SK-N-SH (cell line): Measurements from ENCODE around the gene C20orf204. TPM values are rescaled to one million over a fixed set of nuclear protein-coding genes. Genes with fewer than 3 reads are reported as not detected.

Experiments used
- CTCF ChIA-PET: fragments of 300-600, 350-600 bp; formaldehyde crosslinking; extraction: SDS; loops from one replicate; lab custom pipeline; 2021; lab: Yijun Ruan, JAX
- POLR2A ChIA-PET: fragments of 350-600 bp; sonication (Branson Sonifier 250); formaldehyde crosslinking; extraction: SDS; loops from one replicate; lab custom pipeline; 2020; ENCODE audit warnings: antibody characterized with exemption, inconsistent platforms; lab: Yijun Ruan, JAX
- DNase-seq: peaks from one replicate; pipeline ENCODE4 v3.0.0; 2012
- H2AFZ ChIP-seq: fragments of 200-600 bp; sonication (generic); 2 replicates; pipeline ENCODE4 v1.8.1; 2016; ENCODE audit warnings: antibody characterized with exemption, mild to moderate bottlenecking, low read depth
- H3F3A ChIP-seq: fragments of 200-600 bp; sonication (generic); replicated peaks from 2 replicates; pipeline ENCODE3; 2016; ENCODE audit warnings: antibody characterized with exemption, mild to moderate bottlenecking; ENCODE audit not compliant: insufficient read depth
- H3K27ac ChIP-seq, 2 experiments: fragments of 200-500 bp in 1 of 2; fragments of 200-600 bp in 1 of 2; sonication (Bioruptor generic) in 1 of 2; sonication (generic), shearing (Covaris generic) in 1 of 2; 2 replicates each; pipeline versions ENCODE4 v1.5.1 to v1.6.1; 2014 to 2016; ENCODE audit warnings: low read depth in 2 of 2, inconsistent platforms in 1 of 2, low read length in 1 of 2, mild to moderate bottlenecking in 1 of 2, mixed read lengths in 1 of 2
- H3K27me3 ChIP-seq: fragments of 200-600 bp; sonication (generic), shearing (Covaris generic); 2 replicates; pipeline ENCODE4 v1.6.1; 2016; ENCODE audit warnings: mixed run types; ENCODE audit not compliant: insufficient read depth
- H3K36me3 ChIP-seq, 2 experiments: fragments of 200-500 bp in 1 of 2; fragments of 200-600 bp in 1 of 2; sonication (Bioruptor generic) in 1 of 2; sonication (generic) in 1 of 2; replicated peaks in 1 of 2; 2 replicates each; pipeline versions ENCODE3 to v1.5.1; 2014 to 2016; ENCODE audit warnings: low read length in 1 of 2, mild to moderate bottlenecking in 1 of 2; ENCODE audit not compliant: insufficient read depth in 2 of 2, control insufficient read depth in 1 of 2
- H3K4me1 ChIP-seq, 2 experiments: fragments of 200-500 bp in 1 of 2; fragments of 200-600 bp in 1 of 2; sonication (Bioruptor generic) in 1 of 2; sonication (generic), shearing (Covaris generic) in 1 of 2; 2 replicates each; pipeline versions ENCODE4 v1.5.1 to v1.6.1; 2014 to 2016; ENCODE audit warnings: low read depth in 1 of 2, low read length in 1 of 2, mixed run types in 1 of 2; ENCODE audit not compliant: insufficient read depth in 2 of 2, control insufficient read depth in 1 of 2
- H3K4me2 ChIP-seq: fragments of 200-600 bp; sonication (generic), shearing (Covaris generic); 2 replicates; pipeline ENCODE4 v1.6.1; 2017; ENCODE audit warnings: mixed run types
- H3K4me3 ChIP-seq, 2 experiments: fragments of 200-500 bp in 1 of 2; fragments of 200-600 bp in 1 of 2; sonication (Bioruptor generic) in 1 of 2; sonication (generic), shearing (Covaris generic) in 1 of 2; 2 replicates each; pipeline versions ENCODE4 v1.5.1 to v1.8.1; 2014 to 2016; ENCODE audit warnings: low read depth in 2 of 2, inconsistent platforms in 1 of 2, low read length in 1 of 2, mild to moderate bottlenecking in 1 of 2, mixed read lengths in 1 of 2, moderate library complexity in 1 of 2
- H3K79me2 ChIP-seq: fragments of 200-600 bp; sonication (generic); 2 replicates; pipeline ENCODE4 v1.8.1; 2017; ENCODE audit warnings: mild to moderate bottlenecking; ENCODE audit not compliant: insufficient read depth
- H3K9ac ChIP-seq: fragments of 200-600 bp; sonication (generic); 2 replicates; pipeline ENCODE4 v1.6.1; 2017; ENCODE audit warnings: mixed run types
- H3K9me2 ChIP-seq: fragments of 200-600 bp; sonication (generic); 2 replicates; pipeline ENCODE4 v1.6.1; 2017; ENCODE audit warnings: mixed run types
- H3K9me3 ChIP-seq: fragments of 200-600 bp; sonication (generic); 2 replicates; pipeline ENCODE4 v1.6.1; 2017; ENCODE audit warnings: mixed run types, mild to moderate bottlenecking, moderate library complexity
- H4K20me1 ChIP-seq: fragments of 200-600 bp; sonication (generic); 2 replicates; pipeline ENCODE4 v1.6.1; 2017; ENCODE audit warnings: mild to moderate bottlenecking, mixed run types; ENCODE audit not compliant: insufficient read depth
- ELF1 ChIP-seq: IDR thresholded peaks from 2 replicates; pipeline ENCODE4 v1.4.0; 2012
- EZH2phosphoT487 ChIP-seq: fragments of 200-600 bp; sonication (generic); IDR thresholded peaks from 2 replicates; pipeline ENCODE4 v1.6.1; 2017; ENCODE audit warnings: low read depth, mixed run types, mild to moderate bottlenecking, antibody characterized with exemption, moderate library complexity, borderline replicate concordance
- FOSL2 ChIP-seq: IDR thresholded peaks from 2 replicates; pipeline ENCODE4 v1.4.0; 2012; ENCODE audit warnings: low read depth, mild to moderate bottlenecking, moderate library complexity, borderline replicate concordance
- FOXM1 ChIP-seq: IDR thresholded peaks from 2 replicates; pipeline ENCODE4 v1.4.0; 2012; ENCODE audit warnings: low read depth, mild to moderate bottlenecking
- GABPA ChIP-seq: IDR thresholded peaks from 2 replicates; pipeline ENCODE4 v1.4.0; 2012; ENCODE audit warnings: low read depth, mild to moderate bottlenecking
- GATA2 ChIP-seq: sonication (generic); formaldehyde crosslinking; IDR thresholded peaks from 2 replicates; pipeline ENCODE4 v1.5.0; 2020; ENCODE audit warnings: mild to moderate bottlenecking, missing genetic modification reagents
- JUND ChIP-seq: IDR thresholded peaks from 2 replicates; pipeline ENCODE4 v1.4.0; 2012
- NFIC ChIP-seq: IDR thresholded peaks from 2 replicates; pipeline ENCODE4 v1.4.0; 2012; ENCODE audit warnings: borderline replicate concordance
- NRF1 ChIP-seq: IDR thresholded peaks from 2 replicates; pipeline ENCODE4 v1.6.1; 2012; ENCODE audit warnings: low read depth, mild to moderate bottlenecking, low read length
- RCOR1 ChIP-seq: fragments of 150-350 bp; IDR thresholded peaks from 2 replicates; pipeline ENCODE4 v1.6.1; 2017; ENCODE audit warnings: antibody characterized with exemption, low read length
- REST ChIP-seq: IDR thresholded peaks from 2 replicates; pipeline ENCODE4 v1.6.1; 2012; ENCODE audit warnings: mild to moderate bottlenecking, low read depth, low read length, moderate library complexity
- RXRA ChIP-seq: IDR thresholded peaks from 2 replicates; pipeline ENCODE4 v1.4.0; 2012; ENCODE audit warnings: low read depth, mild to moderate bottlenecking, borderline replicate concordance
- TAF1 ChIP-seq: IDR thresholded peaks from 2 replicates; pipeline ENCODE4 v1.6.1; 2012; ENCODE audit warnings: low read depth, mild to moderate bottlenecking, low read length, moderate library complexity, borderline replicate concordance
- TCF12 ChIP-seq: IDR thresholded peaks from 2 replicates; pipeline ENCODE4 v1.4.0; 2012
- YY1 ChIP-seq: IDR thresholded peaks from 2 replicates; pipeline ENCODE4 v1.4.0; 2012; ENCODE audit warnings: low read depth, mild to moderate bottlenecking
- ZBTB33 ChIP-seq: IDR thresholded peaks from 2 replicates; pipeline ENCODE4 v1.4.0; 2012; ENCODE audit warnings: low read depth, borderline replicate concordance
- WGBS: methylation state at CpG from one replicate; pipeline ENCODE4 v1.1.6; 2017; ENCODE audit warnings: low lambda C conversion rate; 5-methylcytosine and 5-hydroxymethylcytosine counted together
- polyA plus RNA-seq, 3 experiments: library from polyadenylated mRNA; depleted of rRNA; stranded (reverse); fragments of >200 nt; gene quantifications; 2 replicates each; pipeline ENCODE4 v1.2.3, GENCODE V29; 2012

Gene C20orf204
- 0.16 and 0.21 TPM in 2 replicates for polyA plus RNA-seq (2012; rRNA removed)
- 0.01 and 0.05 TPM in 2 replicates for polyA plus RNA-seq (2012; cell fraction: cytosol; rRNA removed)
- polyA plus RNA-seq (2012; cell fraction: nucleus; rRNA removed) = 2.1 and 5.9 TPM in 2 replicates

- no peak within 1 kb of the TSS for H2AFZ ChIP-seq
- H3K4me2 ChIP-seq = no peak within 1 kb of the TSS
- H3K4me3 ChIP-seq = no peak within 1 kb of the TSS
- H3K9me3 ChIP-seq = no peaks in the 10 kb centered on the region
- ChIA-PET CTCF (interaction anchor here (0.9 to 7.7 kb wide), 7 partner anchors 16 to 499 kb away, joined by 3 to 61 read pairs (median 5); partner anchors contain the start of genes LKAAEAR1, PRPF6 and PTK6), POLR2A (interaction anchor here (0.8 kb wide), 1 partner anchor 9 kb away, joined by 3 read pairs; no protein-coding TSS in a partner anchor)
- 0 out of 2 replicates have a peak, but pooled peaks cover 10% of the 10 kb centered on the region for H4K20me1 ChIP-seq
- H3K36me3 ChIP-seq = peaks cover 2 to 27% of the 10 kb centered on the region in 2 experiments
- 95% methylated on average over 9 of the region's 10 CpGs for WGBS
- DNase-seq = no peak
- no peaks in the 10 kb centered on the region for H3F3A ChIP-seq
- no peak within 1 kb of the TSS for H3K9ac ChIP-seq
- H3K4me1 ChIP-seq = peaks cover 0 to 7% of the 10 kb centered on the region in 2 experiments; a peak in 1 of 4 replicates
- H3K27me3 ChIP-seq = no peaks in the 10 kb centered on the region
- no peaks in the 10 kb centered on the region for H3K9me2 ChIP-seq
- H3K27ac ChIP-seq = no peak within 1 kb of the TSS
- TF ChIP-seq ZBTB33 (no peak), REST (no peak), FOSL2 (no peak), NRF1 (no peak)
- no peaks in the 10 kb centered on the region for H3K79me2 ChIP-seq
Observed at GRCh38 chr20:64035933-64036345, at the start of gene C20orf204. Gene C20orf204 (plus strand): TSS chr20:64036182. CDS start chr20:64036324, 142 bp downstream.

- H4K20me1 ChIP-seq = peaks cover 5% of the 10 kb centered on the region; the same call in 1 of the 2 replicates
- H3K4me1 ChIP-seq = no peaks in the 10 kb centered on the region
- H3K27ac ChIP-seq = no peak overlapping the region
- no peak overlapping the region for H3K4me2 ChIP-seq
- no peaks in the 10 kb centered on the region for H3K27me3 ChIP-seq
- no peaks in the 10 kb centered on the region for H3K9me3 ChIP-seq
- ChIA-PET POLR2A (no interaction called here), CTCF (interaction anchor here (0.9 to 1.7 kb wide), 2 partner anchors 27 to 38 kb away, joined by 3 to 5 read pairs; no protein-coding TSS in a partner anchor)
- H3K9me2 ChIP-seq = no peaks in the 10 kb centered on the region
- no peak for DNase-seq
- no peak overlapping the region for H2AFZ ChIP-seq
- peaks cover 8% of the 10 kb centered on the region; the same call in 1 of the 2 replicates for H3K79me2 ChIP-seq
- no peak overlapping the region for H3K9ac ChIP-seq
- H3K36me3 ChIP-seq = peaks cover 31 to 52% of the 10 kb centered on the region in 2 experiments
- TF ChIP-seq EZH2phosphoT487 (no peak), NFIC (no peak), GABPA (no peak), FOSL2 (no peak), FOXM1 (no peak), TAF1 (no peak), REST (no peak), GATA2 (CRISPR knock-in tag) (no peak), RXRA (no peak), TCF12 (no peak), RCOR1 (no peak), ELF1 (no peak), YY1 (no peak), JUND (no peak)
- WGBS = 95% methylated on average over 11 of the region's 12 CpGs
- H3F3A ChIP-seq = no peaks in the 10 kb centered on the region
- H3K4me3 ChIP-seq = no peak overlapping the region
Observed at GRCh38 chr20:64000906-64001305, 35.1 kb upstream of the C20orf204 start.
